Measurements from ENCODE around the gene FAM3C. TPM values are rescaled to one million over a fixed set of nuclear protein-coding genes. Genes with fewer than 3 reads are reported as not detected.
"Not testable (repeated sequence)": the region's sequence is repeated elsewhere in the genome, so short reads cannot be mapped to it uniquely, and the experiment has no call there.

FAM3C gene
- total and polyA plus RNA-seq, 2 donors, result 40.3 to 108 TPM

GRCh38 chr7:121329191-121330052 lies 66.7 kb downstream of the FAM3C start:
- 3% methylated on average over 47 of the region's 47 CpGs for WGBS
- H3K4me3 ChIP-seq (ENCODE audit: low read depth, low read length), result no peak overlapping the region
- H3K36me3 ChIP-seq (ENCODE audit: insufficient read depth), result no peaks in the 10 kb centered on the region
- no peak overlapping the region for H3K27ac ChIP-seq (ENCODE audit: low read depth)
- no peak for DNase-seq (ENCODE audit: extremely low spot score)
- H3K4me1 ChIP-seq (ENCODE audit: insufficient read depth), result peaks cover 1% of the 10 kb centered on the region

- WGBS, result 17% methylated on average over 27 of the region's 27 CpGs
- Histone ChIP-seq H3K27ac (ENCODE audit: low read depth) (no peak within 1 kb of the TSS), H3K36me3 (ENCODE audit: insufficient read depth) (no peaks in the 10 kb centered on the region), H3K4me3 (ENCODE audit: low read depth, low read length) (no peak within 1 kb of the TSS), H3K4me1 (ENCODE audit: insufficient read depth) (peaks cover 1% of the 10 kb centered on the region)
- no peak for DNase-seq (ENCODE audit: extremely low spot score)
Measured at GRCh38 chr7:121328508-121329190, 67.5 kb downstream of the FAM3C start, which contains the start of gene WNT16. Gene WNT16 (plus strand): TSS chr7:121329000. CDS start chr7:121329293, 293 bp downstream.

- H3K4me3 ChIP-seq (ENCODE audit: low read depth, low read length), result no peak overlapping the region
- DNase-seq (ENCODE audit: extremely low spot score), result no peak
- peaks cover 1% of the 10 kb centered on the region for H3K4me1 ChIP-seq (ENCODE audit: insufficient read depth)
- 86% methylated on average over 5 of the region's 5 CpGs for WGBS
- no peaks in the 10 kb centered on the region for H3K36me3 ChIP-seq (ENCODE audit: insufficient read depth)
- H3K27ac ChIP-seq (ENCODE audit: low read depth), result no peak overlapping the region
Measured at GRCh38 chr7:121327671-121328070, 68.4 kb downstream of the FAM3C start.

GRCh38 chr7:121323515-121324302 lies 72.4 kb downstream of the FAM3C start:
- Histone ChIP-seq H3K27ac (ENCODE audit: low read depth) (no peak overlapping the region), H3K4me3 (ENCODE audit: low read depth, low read length) (no peak overlapping the region), H3K36me3 (ENCODE audit: insufficient read depth) (no peaks in the 10 kb centered on the region), H3K4me1 (ENCODE audit: insufficient read depth) (no peaks in the 10 kb centered on the region)
- 34% methylated on average over 5 of the region's 5 CpGs for WGBS
- no peak for DNase-seq (ENCODE audit: extremely low spot score)

- no peak for DNase-seq (ENCODE audit: extremely low spot score)
Measured at GRCh38 chr7:121322460-121322859, 73.6 kb downstream of the FAM3C start.

GRCh38 chr7:121315170-121315569 lies 80.9 kb downstream of the FAM3C start:
- not testable (repeated sequence) for H3K4me3 ChIP-seq (ENCODE audit: low read depth, low read length); H3K27ac ChIP-seq (ENCODE audit: low read depth); H3K36me3 ChIP-seq (ENCODE audit: insufficient read depth); H3K4me1 ChIP-seq (ENCODE audit: insufficient read depth); DNase-seq (ENCODE audit: extremely low spot score)
- 86% methylated on average over 3 of the region's 3 CpGs for WGBS

More at GRCh38 chr7:121322460-121322859, 73.6 kb downstream of the FAM3C start:
- H3K4me1 ChIP-seq (ENCODE audit: insufficient read depth), result no peaks in the 10 kb centered on the region
- 63% methylated on average over 3 of the region's 3 CpGs for WGBS
- H3K27ac ChIP-seq (ENCODE audit: low read depth), result no peak overlapping the region
- no peak overlapping the region for H3K4me3 ChIP-seq (ENCODE audit: low read depth, low read length)
- H3K36me3 ChIP-seq (ENCODE audit: insufficient read depth), result no peaks in the 10 kb centered on the region

GRCh38 chr7:121313793-121314676 lies 82.1 kb downstream of the FAM3C start:
- H3K36me3 ChIP-seq (ENCODE audit: insufficient read depth), result no peaks in the 10 kb centered on the region
- H3K4me1 ChIP-seq (ENCODE audit: insufficient read depth), result no peaks in the 10 kb centered on the region
- no peak overlapping the region for H3K4me3 ChIP-seq (ENCODE audit: low read depth, low read length)
- no peak for DNase-seq (ENCODE audit: extremely low spot score)
- WGBS, result 35% methylated on average over 9 of the region's 9 CpGs
- H3K27ac ChIP-seq (ENCODE audit: low read depth), result no peak overlapping the region

GRCh38 chr7:121313220-121313792 lies 82.8 kb downstream of the FAM3C start:
- Histone ChIP-seq H3K36me3 (ENCODE audit: insufficient read depth) (no peaks in the 10 kb centered on the region), H3K27ac (ENCODE audit: low read depth) (no peak overlapping the region), H3K4me1 (ENCODE audit: insufficient read depth) (no peaks in the 10 kb centered on the region), H3K4me3 (ENCODE audit: low read depth, low read length) (no peak overlapping the region)
- no peak for DNase-seq (ENCODE audit: extremely low spot score)
- WGBS, result 43% methylated on average over 3 of the region's 3 CpGs

- DNase-seq (ENCODE audit: extremely low spot score), result no peak
- WGBS, result 77% methylated on average over 4 of the region's 4 CpGs
- H3K36me3 ChIP-seq (ENCODE audit: insufficient read depth), result no peaks in the 10 kb centered on the region
Measured at GRCh38 chr7:121307021-121307574, 89.0 kb downstream of the FAM3C start.

GRCh38 chr7:121306565-121306964 lies 89.5 kb downstream of the FAM3C start:
- no peak overlapping the region for H3K4me3 ChIP-seq (ENCODE audit: low read depth, low read length)
- 52% methylated on average over 3 of the region's 3 CpGs for WGBS
- H3K36me3 ChIP-seq (ENCODE audit: insufficient read depth), result no peaks in the 10 kb centered on the region
- no peak for DNase-seq (ENCODE audit: extremely low spot score)
- H3K27ac ChIP-seq (ENCODE audit: low read depth), result no peak overlapping the region
- H3K4me1 ChIP-seq (ENCODE audit: insufficient read depth), result no peaks in the 10 kb centered on the region

More at GRCh38 chr7:121307021-121307574, 89.0 kb downstream of the FAM3C start:
- Histone ChIP-seq H3K4me3 (ENCODE audit: low read depth, low read length) (no peak overlapping the region), H3K4me1 (ENCODE audit: insufficient read depth) (no peaks in the 10 kb centered on the region), H3K27ac (ENCODE audit: low read depth) (no peak overlapping the region)

- H3K4me1 ChIP-seq (ENCODE audit: insufficient read depth), result no peaks in the 10 kb centered on the region
- 84% methylated on average over 3 of the region's 3 CpGs for whole genome bisulfite sequencing
- DNase-seq (ENCODE audit: extremely low spot score), result no peak
- no peak overlapping the region for H3K27ac ChIP-seq (ENCODE audit: low read depth)
- H3K4me3 ChIP-seq (ENCODE audit: low read depth, low read length), result no peak overlapping the region
- H3K36me3 ChIP-seq (ENCODE audit: insufficient read depth), result no peaks in the 10 kb centered on the region
Measured at GRCh38 chr7:121305109-121305508, 91.0 kb downstream of the FAM3C start.

- WGBS, result 86% methylated on average over 1 of the region's 1 CpG
- no peak overlapping the region for H3K4me3 ChIP-seq (ENCODE audit: low read depth, low read length)
- no peak overlapping the region for H3K27ac ChIP-seq (ENCODE audit: low read depth)
- H3K36me3 ChIP-seq (ENCODE audit: insufficient read depth), result no peaks in the 10 kb centered on the region
- no peaks in the 10 kb centered on the region for H3K4me1 ChIP-seq (ENCODE audit: insufficient read depth)
- DNase-seq (ENCODE audit: extremely low spot score), result no peak
Measured at GRCh38 chr7:121304102-121304658, 91.9 kb downstream of the FAM3C start.
